ENCODE data around the gene KDM4B. TPM values are rescaled to one million over a fixed set of nuclear protein-coding genes. Genes with fewer than 3 reads are reported as not detected.
"Not testable (repeated sequence)": the region's sequence is repeated elsewhere in the genome, so short reads cannot be mapped to it uniquely, and the experiment has no call there.

Gene KDM4B
- total RNA-seq, 1 donor from 2014 or later, result 34.1 TPM

GRCh38 chr19:5029596-5029995, 60.7 kb downstream of the KDM4B start:
- Histone ChIP-seq H3K4me1 (peaks cover 65% of the 10 kb centered on the region), H3K36me3 (peaks cover 18% of the 10 kb centered on the region), H3K27ac (replicated peaks) (peak overlapping the region; percentile 16)
- H3K27me3 ChIP-seq (ENCODE audit: low read depth); DNase-seq; H3K4me3 ChIP-seq; H3K9me3 ChIP-seq (replicated peaks); intact Hi-C loops (cut with micrococcal nuclease): not testable (repeated sequence)
- TF ChIP-seq, protein P1, sequence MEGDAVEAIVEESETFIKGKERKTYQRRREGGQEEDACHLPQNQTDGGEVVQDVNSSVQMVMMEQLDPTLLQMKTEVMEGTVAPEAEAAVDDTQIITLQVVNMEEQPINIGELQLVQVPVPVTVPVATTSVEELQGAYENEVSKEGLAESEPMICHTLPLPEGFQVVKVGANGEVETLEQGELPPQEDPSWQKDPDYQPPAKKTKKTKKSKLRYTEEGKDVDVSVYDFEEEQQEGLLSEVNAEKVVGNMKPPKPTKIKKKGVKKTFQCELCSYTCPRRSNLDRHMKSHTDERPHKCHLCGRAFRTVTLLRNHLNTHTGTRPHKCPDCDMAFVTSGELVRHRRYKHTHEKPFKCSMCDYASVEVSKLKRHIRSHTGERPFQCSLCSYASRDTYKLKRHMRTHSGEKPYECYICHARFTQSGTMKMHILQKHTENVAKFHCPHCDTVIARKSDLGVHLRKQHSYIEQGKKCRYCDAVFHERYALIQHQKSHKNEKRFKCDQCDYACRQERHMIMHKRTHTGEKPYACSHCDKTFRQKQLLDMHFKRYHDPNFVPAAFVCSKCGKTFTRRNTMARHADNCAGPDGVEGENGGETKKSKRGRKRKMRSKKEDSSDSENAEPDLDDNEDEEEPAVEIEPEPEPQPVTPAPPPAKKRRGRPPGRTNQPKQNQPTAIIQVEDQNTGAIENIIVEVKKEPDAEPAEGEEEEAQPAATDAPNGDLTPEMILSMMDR (IDR thresholded peaks at IDR 0.05; ENCODE audit: borderline replicate concordance), result peak; percentile 64

DNA sequence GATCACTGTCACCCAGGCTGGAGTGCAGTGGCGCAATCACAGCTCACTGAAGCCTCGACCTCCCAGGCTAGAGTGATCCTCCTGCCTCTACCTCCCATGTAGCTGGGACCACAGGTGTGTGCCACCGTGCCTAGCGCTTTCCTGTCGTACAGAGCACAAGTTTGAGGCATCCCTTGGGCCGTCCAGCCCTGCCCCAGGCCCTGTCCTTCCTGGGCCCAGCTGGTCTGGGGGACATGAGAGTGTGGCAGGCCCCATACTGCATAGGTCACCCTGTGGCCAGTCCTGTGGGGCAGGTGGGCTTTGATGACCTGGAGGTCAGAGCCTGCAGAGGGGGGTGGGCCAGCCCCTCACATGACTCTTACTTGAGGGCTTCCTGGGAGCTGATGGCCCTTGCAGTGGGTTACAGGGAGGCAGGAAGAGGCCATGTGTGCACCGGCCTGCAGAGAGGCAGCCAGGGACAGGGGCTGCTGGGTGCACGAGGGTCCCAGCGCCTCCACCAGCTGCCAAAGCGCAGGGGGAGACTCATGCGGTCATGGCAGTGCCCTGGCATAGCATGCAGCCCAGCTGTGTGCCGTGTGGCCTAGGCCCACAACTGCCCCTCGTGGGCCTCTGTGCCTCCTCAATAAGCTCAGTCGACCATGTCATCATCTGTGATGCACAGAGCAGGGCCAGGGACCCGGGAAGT, 61.4 kb downstream of the KDM4B start:
- Histone ChIP-seq H3K36me3 (peaks cover 19% of the 10 kb centered on the region), H3K27ac (replicated peaks) (peak overlapping the region; percentile 11), H3K27me3 (ENCODE audit: low read depth) (no peaks in the 10 kb centered on the region), H3K9me3 (replicated peaks) (no peaks in the 10 kb centered on the region), H3K4me1 (peaks cover 67% of the 10 kb centered on the region), H3K4me3 (no peak overlapping the region)
- DNase-seq, result no peak
- TF ChIP-seq, protein P1 (IDR thresholded peaks at IDR 0.05; ENCODE audit: borderline replicate concordance), result no peak
- intact Hi-C loops (cut with micrococcal nuclease), result no loop called here

DNA sequence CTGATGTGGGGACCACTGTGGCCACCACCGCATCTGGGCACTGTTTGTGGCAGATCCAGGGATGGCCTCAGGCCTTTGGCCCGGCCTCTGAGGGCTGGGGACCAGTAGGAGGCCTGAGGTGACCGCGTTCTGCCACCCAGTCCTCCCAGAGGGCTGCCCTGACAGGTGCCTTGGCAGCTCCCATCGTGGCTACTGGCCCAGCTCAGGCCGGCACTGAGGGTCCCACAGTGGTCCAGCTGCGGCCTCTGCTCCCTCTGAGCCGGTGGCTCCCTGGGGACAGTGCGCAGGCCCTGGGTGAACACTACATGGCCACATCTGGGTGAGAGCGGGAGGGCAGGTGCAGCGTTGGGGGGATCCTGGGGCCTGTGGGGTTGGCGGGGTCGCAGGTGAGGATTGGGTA, 61.9 kb downstream of the KDM4B start:
- Histone ChIP-seq H3K4me3 (no peak overlapping the region), H3K27ac (replicated peaks) (peak overlapping the region; percentile 11), H3K4me1 (peaks cover 73% of the 10 kb centered on the region), H3K36me3 (peaks cover 19% of the 10 kb centered on the region), H3K9me3 (replicated peaks) (no peaks in the 10 kb centered on the region), H3K27me3 (ENCODE audit: low read depth) (no peaks in the 10 kb centered on the region)
- DNase-seq, result no peak
- TF ChIP-seq, protein P1 (IDR thresholded peaks at IDR 0.05; ENCODE audit: borderline replicate concordance), result no peak
- intact Hi-C loops (cut with micrococcal nuclease), result no loop called here

DNA sequence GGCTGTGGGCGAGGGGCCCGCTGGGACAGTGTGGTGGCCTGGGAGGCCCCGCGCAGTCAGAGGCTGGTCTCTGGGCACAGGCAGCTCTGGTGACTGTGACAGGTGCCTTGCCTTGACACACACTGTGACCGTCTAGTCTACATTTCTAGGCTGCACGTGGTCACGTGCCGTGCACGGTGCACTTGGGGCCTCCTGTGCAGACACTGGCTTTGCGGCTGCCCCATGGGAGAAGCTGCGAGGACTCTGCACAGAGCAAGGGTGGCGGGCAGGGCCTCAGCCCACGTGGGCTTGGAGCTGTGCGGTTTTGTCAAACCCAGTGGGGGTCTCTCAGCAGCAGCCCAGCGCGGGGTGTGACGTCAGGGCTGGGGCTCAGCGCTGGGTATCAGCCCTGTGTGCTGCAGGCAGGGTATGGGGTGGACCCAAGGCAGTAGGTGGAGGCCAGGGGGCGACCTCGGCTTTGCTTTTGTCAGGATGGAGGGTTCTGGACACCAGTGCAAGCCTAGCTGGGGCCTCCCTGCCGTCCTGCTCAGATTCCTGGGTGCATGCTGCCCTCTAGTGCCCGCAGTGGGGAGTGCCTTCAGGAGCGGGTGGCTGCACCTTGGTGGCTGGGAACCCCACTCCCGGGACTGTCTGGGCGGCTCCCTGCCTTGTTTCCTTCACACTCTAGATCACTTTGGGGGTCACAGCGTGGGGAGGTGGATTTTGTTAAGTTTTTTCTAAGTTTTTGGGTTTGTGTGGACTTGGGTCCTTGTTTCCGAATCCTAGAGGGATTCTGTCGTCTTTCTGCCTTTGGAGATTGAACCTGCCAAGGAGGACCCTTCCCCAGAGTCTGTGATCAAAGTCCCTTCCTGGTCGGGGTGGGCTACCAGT, 62.6 kb downstream of the KDM4B start:
- Histone ChIP-seq H3K27ac (replicated peaks) (peak overlapping the region; percentile 78), H3K36me3 (peaks cover 19% of the 10 kb centered on the region), H3K27me3 (ENCODE audit: low read depth) (no peaks in the 10 kb centered on the region), H3K4me1 (peaks cover 75% of the 10 kb centered on the region), H3K9me3 (replicated peaks) (no peaks in the 10 kb centered on the region), H3K4me3 (no peak overlapping the region)
- TF ChIP-seq, protein P1 (IDR thresholded peaks at IDR 0.05; ENCODE audit: borderline replicate concordance), result peak; percentile 96
- DNase-seq, result peak; percentile 84
- intact Hi-C loops (cut with micrococcal nuclease), result no loop called here

- H3K27me3 ChIP-seq (ENCODE audit: low read depth), result no peaks in the 10 kb centered on the region
- intact Hi-C loops (cut with micrococcal nuclease), result no loop called here
- H3K36me3 ChIP-seq, result peaks cover 19% of the 10 kb centered on the region
- H3K4me3 ChIP-seq, result no peak overlapping the region
- H3K27ac ChIP-seq (replicated peaks), result peak overlapping the region; percentile 78
- no peaks in the 10 kb centered on the region for H3K9me3 ChIP-seq (replicated peaks)
- TF ChIP-seq, protein P1 (IDR thresholded peaks at IDR 0.05; ENCODE audit: borderline replicate concordance), result peak; percentile 55
- H3K4me1 ChIP-seq, result peaks cover 75% of the 10 kb centered on the region
- peak; percentile 54 for DNase-seq
Observed at GRCh38 chr19:5032101-5032967, 63.4 kb downstream of the KDM4B start.

Data from left ventricle myocardium inferior (tissue), 1 donor.